NCI-H2107 (cell line): Measurements from ENCODE around the gene MAN2A1.

Source experiments
- DNase-seq: peaks from one replicate; lab custom pipeline; 2025; lab: John Stamatoyannopoulos, UW

The MAN2A1 gene

DNA sequence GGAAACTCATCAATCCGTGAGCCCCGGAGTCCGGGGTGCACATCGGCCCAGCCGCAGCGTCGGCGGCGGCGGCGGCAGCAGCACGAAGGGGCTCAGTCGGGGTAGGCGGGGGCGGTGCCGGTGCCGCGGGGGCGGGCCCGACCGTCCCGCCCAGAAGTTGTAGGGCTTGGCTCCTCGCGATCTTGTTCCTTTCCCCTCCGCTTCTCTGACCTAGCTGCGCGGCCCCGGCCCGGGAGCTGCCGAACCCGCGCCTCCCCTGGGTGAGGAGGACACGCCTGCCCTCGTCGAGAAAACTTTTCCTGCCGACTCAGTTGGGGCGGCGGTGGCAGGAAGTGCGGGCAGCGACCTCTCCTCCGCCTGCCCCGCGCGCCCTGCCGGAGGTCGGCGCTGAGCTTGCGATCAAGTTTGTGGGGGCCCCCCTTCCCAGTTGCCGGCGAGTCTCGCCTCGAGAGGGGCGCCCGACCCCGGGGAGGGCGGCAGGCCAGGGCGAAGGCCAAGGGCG lies at the start of gene MAN2A1:
MAN2A1 (plus strand) TSS at position 188 of the 502 bp plus-strand sequence. CDS start 491 bp downstream, outside the sequence.
- DNase-seq = no peak

DNA sequence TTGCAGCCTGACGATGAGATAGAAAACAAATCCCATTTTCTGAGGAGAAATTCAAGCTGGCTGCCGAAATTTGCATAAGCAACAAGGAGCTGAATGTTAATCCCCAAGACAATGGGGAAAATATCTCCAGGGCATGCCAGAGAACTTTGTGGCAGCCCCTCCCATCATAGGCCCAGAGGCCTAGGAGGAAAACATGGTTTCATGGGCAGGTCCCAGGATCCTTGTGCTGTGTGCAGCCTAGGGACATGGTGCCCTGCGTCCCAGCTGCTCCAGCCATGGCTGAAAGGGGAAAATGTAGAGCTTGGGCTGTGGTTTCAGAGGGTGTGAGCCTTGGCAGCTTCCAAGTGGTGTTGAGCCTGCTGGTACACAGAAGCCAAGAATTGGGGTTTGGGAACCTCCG lies 48.8 kb upstream of the MAN2A1 start:
- no peak for DNase-seq

DNA sequence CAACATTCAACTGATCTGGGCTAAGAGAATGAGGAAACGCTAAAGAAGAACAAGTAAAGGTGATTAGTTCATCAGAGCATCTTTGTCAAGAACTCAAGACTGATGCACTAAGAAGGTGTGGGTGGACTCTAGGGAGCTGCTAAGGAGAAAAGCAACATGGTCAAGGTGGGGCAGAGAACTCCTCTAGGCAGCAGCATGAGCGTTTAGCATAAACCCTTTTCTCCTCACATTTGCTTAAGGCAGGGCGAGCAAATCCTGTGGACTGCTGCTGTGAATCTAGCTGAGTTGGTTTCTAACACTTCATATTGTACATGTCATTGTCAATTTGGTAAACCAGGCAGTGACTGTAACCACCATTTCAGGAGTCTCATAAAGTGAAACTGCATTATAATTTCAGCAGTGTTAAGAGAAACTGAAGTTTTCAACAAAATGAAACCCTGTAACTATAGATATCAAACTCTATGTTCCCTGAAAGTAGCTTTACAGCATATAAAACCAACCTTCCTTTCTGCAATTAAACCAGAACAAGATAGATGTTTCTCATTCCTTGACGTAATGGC lies 45.9 kb upstream of the MAN2A1 start:
- no peak for DNase-seq

- no peak for DNase-seq
Measured at GRCh38 chr5:109644829-109645228, 44.9 kb upstream of the MAN2A1 start.

DNA sequence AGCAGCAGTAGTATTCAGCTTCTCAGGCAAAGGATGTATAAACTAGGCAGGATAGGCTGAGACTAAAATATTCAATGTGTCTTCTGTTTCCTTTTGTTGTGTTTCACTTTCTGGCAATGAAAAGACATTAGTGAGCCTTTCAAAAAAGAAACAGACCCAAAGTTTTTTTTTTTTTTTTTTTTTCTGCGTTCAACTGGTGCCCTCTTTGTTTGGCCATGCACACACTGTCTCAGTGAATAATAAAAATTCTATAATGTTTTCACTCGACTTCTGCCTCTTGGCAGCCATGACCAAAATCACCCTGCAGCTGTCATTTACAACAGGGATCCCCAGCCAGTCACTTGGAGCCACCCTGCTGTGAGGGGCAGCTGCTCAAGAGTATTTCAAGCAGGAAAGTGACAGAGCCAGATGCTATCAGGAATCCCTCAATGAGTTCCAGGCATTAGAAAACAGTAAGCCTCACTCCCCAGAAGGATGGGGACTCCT lies 44.0 kb upstream of the MAN2A1 start:
- peak; percentile 11 for DNase-seq

DNA sequence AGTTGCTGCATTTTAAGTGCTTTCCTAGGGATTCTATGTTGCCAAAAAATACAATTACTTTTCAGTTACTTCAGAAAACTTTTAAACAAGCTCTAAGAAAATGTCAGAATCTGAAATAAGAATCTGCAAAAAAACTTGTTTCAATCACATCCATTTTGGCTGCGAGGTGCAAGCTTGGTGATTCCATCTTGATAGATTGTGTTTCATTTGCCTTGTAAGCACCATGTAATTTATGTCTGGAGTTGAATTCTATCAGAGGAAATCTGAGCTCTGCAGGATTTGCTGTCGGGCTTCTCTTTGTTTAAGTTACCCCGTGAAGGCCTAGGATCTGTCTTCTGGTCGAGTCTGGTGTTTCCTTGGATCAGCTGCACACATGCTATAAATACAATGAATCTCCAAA lies 40.4 kb upstream of the MAN2A1 start:
- DNase-seq = no peak

DNA sequence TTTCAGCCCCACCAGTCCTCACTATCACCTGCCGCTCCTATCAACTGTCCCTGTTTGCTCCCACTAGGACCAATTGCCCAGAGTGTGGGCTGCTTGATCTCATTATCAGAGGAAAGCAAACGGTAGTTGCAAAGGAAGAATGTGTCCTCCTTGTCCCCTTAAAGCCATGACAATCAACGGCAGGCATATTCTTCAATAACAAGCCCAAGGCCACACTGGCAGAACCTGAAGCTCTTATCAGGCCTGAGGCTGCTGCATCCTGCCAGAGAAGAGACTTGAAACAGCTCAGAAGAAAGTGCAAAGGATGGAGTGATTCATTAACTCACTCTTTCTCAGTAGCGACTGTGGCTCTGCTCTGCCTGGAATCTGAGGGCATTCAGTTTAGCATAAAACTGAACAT lies 39.2 kb upstream of the MAN2A1 start:
- DNase-seq = no peak

DNA sequence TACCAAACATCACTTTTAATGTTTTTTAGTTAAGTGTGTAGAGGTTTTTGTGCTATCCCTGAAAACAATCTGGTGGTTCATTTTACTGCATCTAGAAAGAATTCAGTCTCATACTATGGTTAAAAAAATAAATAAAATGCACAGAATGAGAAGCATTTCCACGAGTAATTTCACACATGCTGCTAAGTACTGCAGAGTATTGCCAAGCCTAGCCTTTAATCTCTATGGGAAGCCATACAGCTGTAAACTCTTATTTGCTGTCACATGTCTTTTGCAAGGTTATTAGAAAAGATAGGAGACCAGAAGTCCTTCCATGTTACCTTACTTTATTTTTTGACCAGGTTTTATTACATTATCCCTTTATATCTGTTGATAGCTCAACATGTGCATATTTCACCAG lies 37.6 kb upstream of the MAN2A1 start:
- DNase-seq = no peak

DNA sequence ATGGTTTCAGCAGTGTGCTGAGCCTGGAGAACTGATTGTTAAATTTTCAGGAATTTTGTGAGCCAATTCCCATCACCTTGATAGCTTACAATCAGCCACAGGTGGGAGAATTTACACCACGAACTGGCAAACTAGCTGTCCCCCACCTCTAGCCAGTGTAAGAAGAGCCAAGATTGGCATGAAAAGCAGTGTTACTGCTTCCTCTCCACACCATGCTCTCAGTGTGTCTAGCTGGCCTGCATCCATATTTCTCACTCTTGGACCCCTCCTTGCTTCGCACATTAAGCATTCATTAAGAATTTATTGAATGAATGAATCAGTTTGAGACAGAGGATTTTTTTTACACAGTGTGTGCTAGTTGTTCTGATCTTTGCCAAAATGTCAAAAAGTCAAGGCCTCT lies 36.7 kb upstream of the MAN2A1 start:
- no peak for DNase-seq

DNA sequence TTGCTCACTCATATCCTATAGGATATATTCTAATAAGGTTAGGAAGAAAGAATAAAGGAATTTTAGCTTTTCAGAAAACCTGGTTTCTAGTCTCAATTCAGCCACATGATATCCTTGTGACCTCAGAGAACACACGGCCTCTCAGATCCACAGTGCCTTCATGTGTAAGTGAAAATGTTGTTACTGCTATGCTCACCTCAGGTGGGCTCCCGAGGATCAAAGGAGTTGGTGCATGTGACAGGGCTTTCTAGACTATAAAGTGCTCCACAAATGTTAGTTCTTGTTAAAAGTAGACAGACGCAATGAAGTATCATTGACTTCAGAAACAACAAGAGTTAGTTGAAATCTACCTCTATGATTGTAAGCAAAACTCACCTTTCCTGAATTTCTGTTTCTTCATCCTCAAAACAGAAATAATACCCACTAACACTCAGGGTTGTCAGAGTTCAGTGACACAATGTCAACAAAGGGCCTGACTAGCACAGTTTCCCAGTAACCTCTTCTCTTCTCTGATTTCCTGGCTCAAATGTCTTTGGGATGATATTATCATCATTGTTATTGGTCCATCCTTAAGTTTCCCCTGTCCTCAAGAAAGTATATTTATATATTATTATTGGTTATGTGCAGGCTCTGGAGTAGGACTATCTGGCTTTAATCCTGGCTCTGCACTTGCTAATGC lies 36.0 kb upstream of the MAN2A1 start:
- DNase-seq = no peak

DNA sequence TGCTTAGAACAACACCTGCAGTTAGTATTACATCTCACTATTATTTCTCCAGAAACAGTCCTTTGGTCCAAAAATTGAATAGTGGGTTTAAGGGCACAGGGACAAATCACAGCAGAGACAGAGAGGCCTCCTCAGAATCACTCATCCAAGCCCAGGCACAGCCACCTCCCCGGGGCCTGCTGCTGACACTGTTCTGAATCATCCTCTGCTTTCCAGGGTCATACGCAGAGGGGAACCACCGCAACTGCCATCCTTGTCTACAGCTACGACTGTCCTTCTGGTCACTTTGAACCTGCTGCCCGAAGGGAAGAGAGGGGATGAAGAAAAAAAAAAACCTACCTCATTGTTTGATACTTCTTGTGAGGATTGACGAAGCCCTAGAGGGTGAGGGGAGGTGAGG lies 35.3 kb upstream of the MAN2A1 start:
- no peak for DNase-seq

DNA sequence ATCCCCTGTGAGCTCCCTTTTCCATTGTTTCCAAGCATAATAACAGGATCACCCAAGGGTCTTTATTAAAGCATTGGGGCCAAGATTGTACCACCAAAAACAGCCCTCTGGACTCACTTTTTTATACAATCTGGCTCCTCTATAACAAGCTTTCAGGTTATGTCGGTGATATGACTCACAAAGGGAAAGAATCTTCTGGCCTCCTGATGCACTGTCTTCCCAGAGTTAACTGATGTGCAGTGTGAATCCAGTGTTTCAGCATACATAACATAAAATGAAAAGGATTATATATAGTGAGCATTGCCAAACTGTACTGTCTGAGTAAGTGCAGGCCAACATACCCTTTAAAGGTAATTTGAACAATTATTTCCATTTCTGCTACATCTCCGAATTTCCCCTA lies 33.9 kb upstream of the MAN2A1 start:
- no peak for DNase-seq

- DNase-seq = no peak
Measured at GRCh38 chr5:109656829-109657228, 32.9 kb upstream of the MAN2A1 start.

DNA sequence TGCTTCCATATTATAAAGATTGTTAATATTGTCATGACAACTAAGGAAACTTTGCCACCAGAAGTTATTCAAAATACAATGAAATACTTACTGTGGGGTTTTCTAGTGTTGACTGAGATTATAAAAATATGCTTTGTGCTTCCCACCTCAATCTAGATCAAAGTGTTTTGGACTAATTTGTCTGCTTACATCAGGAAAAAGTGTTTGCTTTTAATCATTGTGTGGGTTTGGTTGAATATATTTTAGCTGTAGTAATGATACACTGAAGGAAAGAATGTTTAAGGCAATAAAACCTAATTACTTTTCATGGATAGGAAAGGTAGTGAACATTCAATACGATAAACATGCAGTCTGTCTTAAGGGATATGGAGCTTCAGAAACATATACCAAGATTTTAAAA lies 29.8 kb upstream of the MAN2A1 start:
- no peak for DNase-seq

DNA sequence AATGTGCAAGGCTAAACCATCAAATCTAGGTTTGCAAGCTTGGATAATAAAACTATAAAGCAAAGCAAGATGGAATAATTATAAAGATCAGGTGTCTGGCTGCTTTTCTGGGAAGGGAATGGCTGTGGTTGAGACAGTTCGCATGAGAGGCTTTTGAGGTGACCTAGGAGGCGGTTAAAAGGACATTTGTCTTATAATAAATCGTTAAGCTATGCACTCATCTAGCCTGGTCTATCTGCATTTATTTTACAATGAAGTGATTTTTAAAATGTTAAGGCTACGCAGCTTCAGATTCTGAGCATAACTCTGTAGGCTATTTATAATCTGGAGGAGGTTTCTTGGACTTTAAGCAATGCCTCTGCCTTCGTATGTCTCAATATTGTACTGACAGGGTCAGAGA lies 29.4 kb upstream of the MAN2A1 start:
- no peak for DNase-seq

GRCh38 chr5:109668237-109668636 lies 21.5 kb upstream of the MAN2A1 start:
- DNase-seq = no peak

DNA sequence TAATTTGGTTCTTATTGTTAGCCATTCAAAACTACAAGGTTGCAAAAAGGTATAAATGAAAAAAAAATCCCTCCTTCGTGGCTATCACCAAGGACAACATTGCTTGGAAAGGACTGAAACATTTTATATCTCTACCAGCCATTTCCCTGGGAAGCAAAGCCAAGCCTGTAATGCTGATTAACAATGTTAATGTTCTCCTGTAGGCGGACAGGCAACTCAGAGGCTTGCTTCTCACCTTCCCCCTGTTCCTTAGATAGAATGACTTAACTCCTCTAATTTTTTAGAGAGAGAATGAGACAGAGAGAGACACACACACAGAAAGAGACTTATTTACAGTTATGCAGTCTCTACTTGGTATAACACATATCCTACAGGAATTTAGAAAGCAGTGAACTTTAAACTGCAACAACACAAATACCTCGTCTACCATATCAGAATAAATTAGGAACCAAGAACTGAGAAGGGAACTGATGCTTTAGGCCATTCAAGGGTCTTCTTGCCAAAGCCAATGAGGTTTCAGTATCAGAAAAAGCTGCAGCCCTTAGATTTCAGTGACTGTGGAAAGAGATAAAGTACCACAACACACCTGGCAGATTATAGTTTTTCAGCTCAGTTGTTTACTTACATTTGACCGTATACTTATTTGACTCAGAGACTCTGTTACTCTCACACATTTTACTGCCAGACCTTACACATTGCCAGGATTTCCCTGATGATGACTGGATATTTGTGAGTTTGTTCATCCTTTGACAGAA lies 20.9 kb upstream of the MAN2A1 start:
- no peak for DNase-seq

DNA sequence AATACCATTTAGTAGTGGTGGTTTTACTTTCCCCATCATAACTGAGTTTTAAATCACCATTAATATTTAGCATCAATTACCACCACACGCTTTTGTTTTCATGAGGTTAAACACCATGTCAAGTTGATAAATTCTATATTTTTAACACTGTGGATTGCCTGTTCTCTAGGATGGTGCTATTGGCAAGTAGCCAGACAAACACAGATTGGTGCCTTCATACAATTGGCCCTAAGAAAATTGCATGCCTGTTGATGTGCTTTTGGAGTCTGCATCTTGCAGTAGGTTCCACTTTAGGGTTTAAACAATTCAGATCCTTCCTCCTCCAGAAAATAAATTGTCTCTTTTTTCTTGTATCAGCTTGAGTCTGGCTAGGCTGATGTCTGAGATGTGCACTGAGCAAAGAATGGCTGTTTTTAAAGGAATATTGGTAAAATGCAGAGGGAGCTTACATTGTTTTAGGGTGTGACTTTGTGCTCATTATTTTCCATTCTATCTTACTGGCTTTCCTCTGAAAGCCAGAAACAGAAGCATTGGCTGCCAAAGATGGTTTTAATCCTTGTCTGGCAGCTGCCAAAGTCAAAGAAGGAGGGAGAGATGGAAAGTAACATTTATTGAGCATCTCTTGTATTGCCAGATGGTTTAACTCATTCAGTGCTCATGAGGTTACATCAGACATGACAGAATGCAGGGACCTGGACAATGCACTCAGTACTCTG lies 19.6 kb upstream of the MAN2A1 start:
- no peak for DNase-seq

- no peak for DNase-seq
Measured at GRCh38 chr5:109671136-109671535, 18.6 kb upstream of the MAN2A1 start.

DNA sequence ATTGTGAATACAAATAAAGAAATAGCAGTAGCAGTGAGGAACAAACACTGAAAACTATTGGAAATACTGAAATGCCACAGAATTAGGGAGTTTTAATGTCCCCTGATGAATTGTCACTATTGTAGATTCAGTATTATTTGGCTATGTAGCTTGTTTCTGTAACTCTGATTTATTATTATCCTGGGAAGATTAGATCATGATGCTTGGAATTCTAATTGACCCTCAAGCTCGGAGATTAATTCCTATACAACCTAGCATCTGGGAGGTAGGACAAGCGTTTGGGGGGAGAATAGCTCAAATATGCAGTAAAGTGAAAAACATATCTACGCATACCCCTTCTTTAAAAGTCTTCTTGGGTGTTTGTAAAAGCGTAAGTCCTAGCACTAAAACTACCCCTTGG lies 15.1 kb upstream of the MAN2A1 start:
- DNase-seq = no peak

DNA sequence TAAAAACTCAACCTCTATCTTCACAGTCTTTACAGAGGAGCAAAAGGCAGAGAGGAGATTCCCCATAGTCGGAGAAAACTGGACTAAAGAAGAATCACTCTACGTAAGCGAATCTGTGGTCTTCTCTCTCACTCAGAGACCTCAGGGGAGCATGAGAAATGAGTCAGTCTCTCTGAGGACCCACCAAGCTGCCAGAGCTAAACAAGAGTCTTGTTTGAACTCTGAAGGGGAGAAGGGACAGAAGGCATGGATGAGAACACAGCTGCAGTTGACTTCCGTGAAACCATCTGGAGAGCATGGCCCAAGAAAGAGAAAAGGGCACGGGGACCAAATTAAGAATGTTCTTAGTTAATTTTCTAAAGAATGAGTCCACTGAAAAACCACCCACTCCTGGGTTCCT lies 12.8 kb upstream of the MAN2A1 start:
- DNase-seq = no peak

DNA sequence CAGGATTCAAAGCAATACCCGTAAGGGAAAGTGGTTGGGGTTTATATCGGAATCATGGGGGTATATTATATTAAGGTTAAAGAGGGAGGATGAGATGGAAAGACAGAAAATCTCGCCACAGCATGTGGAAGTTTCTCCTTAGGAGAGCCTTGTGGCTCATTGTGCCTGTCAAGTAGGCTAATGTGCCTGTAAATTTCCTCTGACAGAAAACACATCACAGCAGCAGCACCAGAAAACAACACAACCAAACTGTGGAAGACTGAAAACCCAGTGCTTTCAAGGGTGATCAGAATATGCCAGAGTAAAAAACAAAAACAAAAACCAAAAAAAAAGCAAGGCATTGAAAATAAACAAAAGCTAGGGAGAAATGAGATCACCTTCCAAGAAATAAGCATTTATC lies 11.3 kb upstream of the MAN2A1 start:
- no peak for DNase-seq

DNA sequence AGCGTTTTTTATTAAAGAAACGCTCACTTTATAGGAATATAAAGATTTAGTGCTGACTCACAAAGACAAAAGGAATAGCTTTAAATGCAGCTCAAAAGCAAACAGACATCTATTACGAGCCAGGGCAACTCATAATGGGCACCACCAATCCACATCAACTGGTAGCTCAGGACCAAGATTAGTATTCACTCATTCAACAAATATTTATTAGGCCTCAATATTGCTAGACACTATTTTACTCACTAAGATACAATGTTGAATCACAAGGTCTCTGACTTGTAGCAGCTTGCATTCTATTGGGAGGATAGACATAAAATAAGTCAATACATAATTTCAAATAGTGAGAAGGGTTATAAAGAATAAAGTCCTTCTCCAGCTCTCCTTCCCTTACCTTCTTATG lies 8.0 kb upstream of the MAN2A1 start:
- no peak for DNase-seq
